Ishikawa (cell line): ENCODE results near the gene NPTX1.

ENCODE experiments used
- CEBPB ChIP-seq: IDR thresholded peaks from 2 replicates; pipeline ENCODE4 v1.6.1; 2012
- CREB1 ChIP-seq: IDR thresholded peaks from 2 replicates; pipeline ENCODE4 v1.6.1; 2012; ENCODE audit warnings: low read depth
- EGR1 ChIP-seq: IDR thresholded peaks from 2 replicates; pipeline ENCODE4 v1.6.1; 2012
- EP300 ChIP-seq: IDR thresholded peaks from 2 replicates; pipeline ENCODE4 v1.6.1; 2012; ENCODE audit warnings: borderline replicate concordance
- FOXM1 ChIP-seq: IDR thresholded peaks from 2 replicates; pipeline ENCODE4 v1.6.1; 2012; ENCODE audit warnings: low read depth, borderline replicate concordance
- MAX ChIP-seq: IDR thresholded peaks from 2 replicates; pipeline ENCODE4 v1.6.1; 2012
- NFIC ChIP-seq: IDR thresholded peaks from 2 replicates; pipeline ENCODE4 v1.6.1; 2012
- RAD21 ChIP-seq: IDR thresholded peaks from 2 replicates; pipeline ENCODE4 v1.6.1; 2012; ENCODE audit warnings: low read depth
- REST ChIP-seq: IDR thresholded peaks from 2 replicates; pipeline ENCODE4 v1.6.1; 2012; ENCODE audit warnings: low read depth, mild to moderate bottlenecking
- TAF1 ChIP-seq: IDR thresholded peaks from 2 replicates; pipeline ENCODE4 v1.6.1; 2012; ENCODE audit warnings: low read depth, mild to moderate bottlenecking
- TCF12 ChIP-seq: IDR thresholded peaks from 2 replicates; pipeline ENCODE4 v1.6.1; 2012; ENCODE audit warnings: low read depth
- TEAD4 ChIP-seq: IDR thresholded peaks from 2 replicates; pipeline ENCODE4 v1.6.1; 2012
- USF1 ChIP-seq: IDR thresholded peaks from 2 replicates; pipeline ENCODE4 v1.6.1; 2012
- YY1 ChIP-seq: IDR thresholded peaks from 2 replicates; pipeline ENCODE4 v1.6.1; 2012; ENCODE audit warnings: low read depth
- ZBTB7A ChIP-seq: IDR thresholded peaks from 2 replicates; pipeline ENCODE4 v1.6.1; 2012; ENCODE audit warnings: low read depth

NPTX1 gene

GRCh38 chr17:80427366-80428282, 48.8 kb downstream of the NPTX1 start:
- TF ChIP-seq TAF1 (no peak), ZBTB7A (no peak), CREB1 (no peak), YY1 (no peak), MAX (no peak), EP300 (no peak)

- TF ChIP-seq CREB1 (no peak), REST (no peak), EP300 (no peak), TEAD4 (peak; percentile 26; the same call in 1 of the 2 replicates), RAD21 (peak; percentile 93)
These were observed 49.6 kb downstream of the NPTX1 start for GRCh38 chr17:80426671-80427326.

- no peak for TF ChIP-seq USF1
These were observed 50.5 kb downstream of the NPTX1 start for GRCh38 chr17:80425835-80426426.

- TF ChIP-seq MAX (no peak), TAF1 (no peak), EP300 (no peak), REST (no peak), FOXM1 (no peak), EGR1 (no peak), TCF12 (no peak), CEBPB (no peak), USF1 (no peak), YY1 (no peak), ZBTB7A (no peak), NFIC (no peak), TEAD4 (no peak), RAD21 (no peak), CREB1 (no peak)
These were observed 51.3 kb downstream of the NPTX1 start for GRCh38 chr17:80424878-80425765.

- TF ChIP-seq CEBPB (no peak), RAD21 (no peak), EP300 (no peak), CREB1 (no peak), TCF12 (no peak), FOXM1 (no peak), REST (no peak), TAF1 (no peak), USF1 (no peak), MAX (no peak)
These were observed 52.1 kb downstream of the NPTX1 start for GRCh38 chr17:80424261-80424660.
